Measurements from ENCODE around the gene BARHL1.

DNA sequence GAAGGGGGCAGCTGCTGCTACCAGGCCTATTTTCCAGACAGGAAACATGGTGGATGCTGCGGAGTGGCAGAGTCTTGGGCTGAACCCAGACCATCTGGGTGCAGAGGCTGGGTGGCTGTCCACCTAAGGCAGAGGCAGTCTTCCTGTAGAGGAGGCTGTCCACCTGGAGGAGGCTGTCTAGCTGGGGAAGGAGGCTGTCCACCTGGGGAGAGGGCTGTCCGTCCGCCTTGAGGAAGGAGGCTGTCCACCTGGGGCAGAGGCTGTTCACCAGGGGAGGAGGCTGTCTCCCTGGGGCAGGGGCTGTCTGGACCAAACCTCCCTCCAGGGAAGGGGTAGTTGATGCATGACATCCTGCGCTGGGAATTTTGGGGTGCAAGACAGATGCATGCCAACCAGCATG, 39.2 kb upstream of the BARHL1 start:
- TF ChIP-seq POLR2A (IDR thresholded peaks at IDR 0.05; ENCODE audit: low read depth, low read length) = no peak
- TF ChIP-seq FOS (IDR thresholded peaks at IDR 0.05; ENCODE audit: borderline replicate concordance, insufficient read depth, low read length) = no peak

Measured in endothelial cell of umbilical vein (primary cell).